Central memory CD8-positive, alpha-beta T cell (primary cell): ENCODE results near the gene TAAR2.

Source experiments
- ATAC-seq: fragments of 150-1000 bp; cut with Tn5 transposase; replicated peaks from 2 replicates; pipeline ENCODE4 v1.10.0; 2022; ENCODE audit warnings: mild to moderate bottlenecking, moderate FRiP score, moderate number of reproducible peaks; ENCODE audit not compliant: poor library complexity, severe bottlenecking; ENCODE audit errors: extremely low read depth
- DNase-seq, 2 donors: peaks; one replicate each; pipeline ENCODE4 v3.0.0; 2021; ENCODE audit warnings: low spot score in 2 of 2
- H3K27ac Mint-ChIP-seq: one replicate; pipeline ENCODE4 v1.8.0; 2022; ENCODE audit warnings: low read depth, mild to moderate bottlenecking, moderate library complexity, mixed read lengths
- H3K27me3 Mint-ChIP-seq: one replicate; pipeline ENCODE4 v1.8.0; 2022; ENCODE audit warnings: mixed read lengths
- H3K36me3 Mint-ChIP-seq: one replicate; pipeline ENCODE4 v1.8.0; 2022; ENCODE audit warnings: mild to moderate bottlenecking, moderate library complexity, mixed read lengths; ENCODE audit not compliant: insufficient read depth
- H3K4me1 Mint-ChIP-seq: one replicate; pipeline ENCODE4 v1.8.0; 2022; ENCODE audit warnings: mixed read lengths
- H3K4me3 Mint-ChIP-seq: one replicate; pipeline ENCODE4 v1.8.0; 2022; ENCODE audit warnings: mild to moderate bottlenecking, moderate library complexity, mixed read lengths
- H3K9me3 Mint-ChIP-seq: one replicate; pipeline ENCODE4 v1.8.0; 2022; ENCODE audit warnings: mixed read lengths

The TAAR2 gene, protein sequence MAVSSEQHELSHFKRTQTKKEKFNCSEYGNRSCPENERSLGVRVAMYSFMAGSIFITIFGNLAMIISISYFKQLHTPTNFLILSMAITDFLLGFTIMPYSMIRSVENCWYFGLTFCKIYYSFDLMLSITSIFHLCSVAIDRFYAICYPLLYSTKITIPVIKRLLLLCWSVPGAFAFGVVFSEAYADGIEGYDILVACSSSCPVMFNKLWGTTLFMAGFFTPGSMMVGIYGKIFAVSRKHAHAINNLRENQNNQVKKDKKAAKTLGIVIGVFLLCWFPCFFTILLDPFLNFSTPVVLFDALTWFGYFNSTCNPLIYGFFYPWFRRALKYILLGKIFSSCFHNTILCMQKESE

DNA sequence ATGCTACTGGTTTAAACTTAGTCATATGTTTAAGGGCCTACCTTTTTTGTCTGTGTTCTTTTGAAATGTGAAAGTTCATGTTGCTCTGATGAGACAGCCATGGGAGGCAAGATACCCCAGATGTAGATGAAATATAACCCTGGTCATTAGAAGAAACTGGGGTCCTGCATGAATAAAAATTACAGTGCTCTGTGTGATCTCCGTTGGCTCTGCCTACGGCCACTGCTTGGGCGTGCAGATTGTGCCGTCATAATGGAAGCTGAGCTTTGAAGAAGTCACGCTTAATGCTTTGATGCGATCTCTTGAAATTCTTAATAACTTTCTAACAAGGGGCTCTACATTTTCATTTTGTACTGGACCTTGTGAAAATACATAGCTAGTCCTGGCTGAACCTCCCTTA, at the start of gene TAAR2:
Gene TAAR2, minus strand, starts transcription at position 101 of the 400 bp plus-strand sequence. Its CDS starts 0 bp downstream, at position 101.
- Mint-ChIP-seq H3K27ac (no peak within 1 kb of the TSS), H3K9me3 (peaks cover 7% of the 10 kb centered on the region), H3K36me3 (peaks cover 2% of the 10 kb centered on the region), H3K4me1 (no peaks in the 10 kb centered on the region), H3K27me3 (peaks cover 58% of the 10 kb centered on the region), H3K4me3 (no peak within 1 kb of the TSS)
- ATAC-seq (no peak), DNase-seq (no peak)

DNA sequence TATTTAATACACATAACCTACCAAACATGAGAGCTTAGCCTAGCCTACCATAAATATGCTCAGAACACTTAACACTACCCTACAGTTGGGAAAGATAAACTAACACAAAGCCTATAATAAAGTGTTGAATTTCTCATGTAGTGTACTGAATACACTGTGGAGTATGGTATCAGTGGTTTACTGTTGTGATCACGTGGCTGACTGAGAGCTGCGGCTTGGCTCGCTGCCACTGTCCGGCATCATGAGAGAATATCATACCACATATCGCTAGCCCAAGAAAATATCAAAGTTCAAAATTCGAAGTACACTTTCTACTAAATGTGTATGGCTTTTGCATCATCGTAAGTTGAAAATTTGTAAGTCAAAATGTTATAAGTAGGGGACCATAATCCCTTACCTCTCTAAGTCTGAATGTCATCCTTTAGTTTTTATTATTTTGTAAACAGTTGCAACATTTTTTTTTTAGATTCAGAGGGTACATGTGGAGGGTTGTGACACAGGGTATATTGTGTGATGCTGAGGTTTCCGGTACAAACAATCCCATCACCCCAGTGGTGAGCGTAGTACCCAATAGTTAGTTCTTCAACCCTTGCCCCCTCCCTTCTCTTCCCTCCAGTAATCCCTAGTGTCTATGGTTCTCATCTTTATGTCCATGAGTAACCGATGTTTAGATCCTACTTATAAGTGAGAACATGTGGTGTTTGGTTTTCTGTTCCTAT, 49.5 kb upstream of the TAAR2 start:
- no peak overlapping the region for H3K4me3 Mint-ChIP-seq
- no peak overlapping the region for H3K27ac Mint-ChIP-seq
- H3K4me1 Mint-ChIP-seq: peaks cover 4% of the 10 kb centered on the region

DNA sequence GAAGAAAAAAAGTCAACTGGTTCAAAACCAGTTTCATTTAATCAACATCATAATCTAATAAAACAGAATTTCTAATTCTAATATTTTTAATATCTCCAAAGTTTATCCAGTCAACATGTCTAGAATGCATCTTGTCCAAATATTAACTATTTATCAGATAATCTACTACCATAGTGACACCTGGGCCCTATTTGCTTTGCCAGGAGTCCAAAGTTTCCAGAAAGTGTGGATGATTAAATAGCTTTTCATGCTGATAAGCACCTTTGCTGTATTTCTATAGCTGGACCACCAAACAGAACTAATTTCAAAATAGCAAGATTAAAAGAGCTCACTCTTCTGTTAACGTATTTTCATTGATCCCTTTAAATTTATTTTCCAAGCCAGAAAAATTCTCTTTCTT, 47.2 kb upstream of the TAAR2 start:
- Mint-ChIP-seq H3K4me3 (no peak overlapping the region), H3K27me3 (no peaks in the 10 kb centered on the region), H3K4me1 (peaks cover 4% of the 10 kb centered on the region), H3K27ac (no peak overlapping the region), H3K36me3 (no peaks in the 10 kb centered on the region), H3K9me3 (no peaks in the 10 kb centered on the region)
- ATAC-seq (no peak), DNase-seq (no peak)

More for the DNA sequence above, 49.5 kb upstream of the TAAR2 start:
- DNase-seq: no peak
- Mint-ChIP-seq H3K9me3 (no peaks in the 10 kb centered on the region), H3K36me3 (no peaks in the 10 kb centered on the region), H3K27me3 (peaks cover 7% of the 10 kb centered on the region)
- ATAC-seq: no peak

DNA sequence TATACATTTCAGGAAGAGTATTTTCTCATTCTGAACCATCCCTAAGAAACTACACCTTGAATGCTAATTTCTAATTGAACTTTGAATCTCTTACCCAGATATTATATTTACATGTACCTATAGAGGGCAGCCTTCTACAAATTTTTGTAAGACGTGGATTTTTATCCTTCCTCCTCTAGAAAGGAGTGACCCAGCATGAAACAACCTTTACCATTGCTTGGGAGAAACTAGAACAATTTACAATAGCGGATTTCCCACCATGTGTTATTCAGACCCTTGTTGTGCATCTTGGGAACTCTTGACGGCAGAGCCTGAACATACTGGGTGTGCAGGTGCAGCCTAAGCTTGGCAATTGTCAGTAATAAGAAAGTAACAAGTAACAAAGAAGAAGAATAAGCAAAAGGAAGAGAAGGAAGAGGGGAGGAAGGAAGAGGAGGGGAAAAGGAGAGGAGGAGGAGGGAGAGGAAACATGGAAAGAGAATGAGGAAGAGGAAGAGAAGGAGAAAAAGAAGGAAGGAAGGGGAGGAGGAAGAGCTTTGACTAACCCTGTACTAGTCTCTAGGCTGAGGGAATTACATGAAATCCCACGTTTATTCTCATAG, 45.7 kb upstream of the TAAR2 start:
- DNase-seq (no peak), ATAC-seq (peak; percentile 28)
- Mint-ChIP-seq H3K27ac (no peak overlapping the region), H3K27me3 (no peaks in the 10 kb centered on the region), H3K36me3 (no peaks in the 10 kb centered on the region), H3K4me1 (peaks cover 4% of the 10 kb centered on the region), H3K4me3 (no peak overlapping the region), H3K9me3 (no peaks in the 10 kb centered on the region)

DNA sequence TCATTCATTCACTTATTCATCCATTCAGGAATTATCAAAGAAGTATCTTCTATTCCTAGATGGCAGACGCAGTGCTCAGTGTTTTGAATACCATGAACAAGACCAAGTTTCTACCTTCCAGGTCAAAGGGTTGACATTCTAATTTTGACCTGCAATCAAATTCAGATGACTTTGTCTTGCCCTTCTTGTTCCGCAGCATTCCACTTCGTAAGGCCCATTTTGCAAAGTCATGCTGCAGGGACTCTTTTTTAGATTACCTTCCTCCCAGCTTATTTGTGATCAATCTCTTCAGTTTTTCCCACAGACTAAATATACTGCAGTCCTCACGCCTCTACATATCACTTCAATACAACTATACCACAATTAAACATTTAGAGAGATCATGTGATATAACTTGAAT, 42.0 kb upstream of the TAAR2 start:
- H3K27ac Mint-ChIP-seq: no peak overlapping the region
- DNase-seq (no peak), ATAC-seq (no peak)
- H3K4me1 Mint-ChIP-seq: peaks cover 4% of the 10 kb centered on the region
- no peaks in the 10 kb centered on the region for H3K36me3 Mint-ChIP-seq
- no peaks in the 10 kb centered on the region for H3K9me3 Mint-ChIP-seq
- H3K4me3 Mint-ChIP-seq: no peak overlapping the region
- H3K27me3 Mint-ChIP-seq: no peaks in the 10 kb centered on the region

GRCh38 chr6:132664309-132665034, 40.4 kb upstream of the TAAR2 start:
- Mint-ChIP-seq H3K4me3 (no peak overlapping the region), H3K27ac (no peak overlapping the region), H3K4me1 (no peaks in the 10 kb centered on the region), H3K36me3 (no peaks in the 10 kb centered on the region), H3K27me3 (no peaks in the 10 kb centered on the region), H3K9me3 (no peaks in the 10 kb centered on the region)
- ATAC-seq (no peak), DNase-seq (no peak)

GRCh38 chr6:132663661-132664060, 39.6 kb upstream of the TAAR2 start:
- ATAC-seq (no peak), DNase-seq (no peak)
- no peak overlapping the region for H3K4me3 Mint-ChIP-seq
- H3K27ac Mint-ChIP-seq: no peak overlapping the region
- no peaks in the 10 kb centered on the region for H3K36me3 Mint-ChIP-seq
- H3K4me1 Mint-ChIP-seq: no peaks in the 10 kb centered on the region
- no peaks in the 10 kb centered on the region for H3K27me3 Mint-ChIP-seq
- no peaks in the 10 kb centered on the region for H3K9me3 Mint-ChIP-seq

- no peaks in the 10 kb centered on the region for H3K36me3 Mint-ChIP-seq
- no peaks in the 10 kb centered on the region for H3K27me3 Mint-ChIP-seq
- ATAC-seq (no peak), DNase-seq (no peak)
- H3K27ac Mint-ChIP-seq: no peak overlapping the region
- no peaks in the 10 kb centered on the region for H3K4me1 Mint-ChIP-seq
- no peaks in the 10 kb centered on the region for H3K9me3 Mint-ChIP-seq
- H3K4me3 Mint-ChIP-seq: no peak overlapping the region
Measured at GRCh38 chr6:132661906-132662305, 37.8 kb upstream of the TAAR2 start.

DNA sequence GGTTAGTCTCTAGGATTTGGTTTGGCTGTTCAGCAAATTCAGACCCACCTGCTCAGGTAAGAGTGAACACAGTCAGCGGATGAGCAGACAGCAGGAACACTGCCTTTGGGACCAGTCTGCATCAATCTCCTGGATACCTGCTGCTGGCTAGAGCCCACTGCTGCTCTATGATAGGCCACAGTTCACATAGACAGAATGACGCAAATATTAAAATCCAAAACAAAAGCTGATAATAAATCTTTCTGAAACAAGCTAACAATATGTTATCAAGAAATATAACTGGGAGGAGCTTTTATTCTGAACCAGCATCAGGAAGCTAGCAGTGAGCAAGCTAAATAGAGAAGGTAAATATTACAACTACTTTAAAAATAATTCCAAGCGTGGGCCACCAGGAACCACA, 35.0 kb upstream of the TAAR2 start, which contains the start of gene TAAR1:
Gene TAAR1, minus strand, starts transcription at position 101 of the 400 bp plus-strand sequence. CDS start 13,179 bp downstream, outside the sequence.
- H3K9me3 Mint-ChIP-seq: no peaks in the 10 kb centered on the region
- no peak for ATAC-seq
- no peak for DNase-seq
- H3K27me3 Mint-ChIP-seq: no peaks in the 10 kb centered on the region
- no peak within 1 kb of the TSS for H3K4me3 Mint-ChIP-seq
- no peaks in the 10 kb centered on the region for H3K4me1 Mint-ChIP-seq
- H3K27ac Mint-ChIP-seq: no peak within 1 kb of the TSS
- H3K36me3 Mint-ChIP-seq: no peaks in the 10 kb centered on the region

GRCh38 chr6:132651062-132651461, 27.0 kb upstream of the TAAR2 start:
- ATAC-seq (no peak), DNase-seq (no peak)
- Mint-ChIP-seq H3K4me3 (no peak overlapping the region), H3K36me3 (no peaks in the 10 kb centered on the region), H3K4me1 (peaks cover 6% of the 10 kb centered on the region), H3K27ac (no peak overlapping the region), H3K9me3 (no peaks in the 10 kb centered on the region), H3K27me3 (no peaks in the 10 kb centered on the region)

DNA sequence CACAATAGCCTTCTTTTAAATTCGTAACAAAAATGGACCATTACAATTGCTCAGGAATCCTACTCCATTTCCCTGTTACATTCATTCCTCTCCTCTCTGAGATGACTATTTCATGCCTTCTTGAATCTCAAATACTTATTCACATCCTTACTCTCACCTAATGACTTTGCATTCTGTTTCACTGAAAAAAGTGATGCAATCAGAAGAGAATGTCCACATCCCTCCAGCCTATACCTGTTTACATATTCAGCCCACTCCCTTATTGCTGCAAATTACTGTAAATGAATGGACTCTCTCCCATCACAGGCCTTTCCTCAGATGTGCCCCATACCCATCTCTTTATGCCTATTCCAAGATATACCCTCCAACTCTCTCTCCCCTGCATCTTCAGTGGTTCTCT, 26.4 kb upstream of the TAAR2 start:
- Mint-ChIP-seq H3K4me3 (no peak overlapping the region), H3K36me3 (no peaks in the 10 kb centered on the region), H3K4me1 (peaks cover 6% of the 10 kb centered on the region), H3K27me3 (no peaks in the 10 kb centered on the region), H3K9me3 (no peaks in the 10 kb centered on the region), H3K27ac (no peak overlapping the region)
- DNase-seq: no peak
- no peak for ATAC-seq

- Mint-ChIP-seq H3K27me3 (no peaks in the 10 kb centered on the region), H3K9me3 (no peaks in the 10 kb centered on the region), H3K4me3 (no peak overlapping the region), H3K4me1 (peaks cover 6% of the 10 kb centered on the region), H3K36me3 (no peaks in the 10 kb centered on the region), H3K27ac (no peak overlapping the region)
- DNase-seq: no peak
- ATAC-seq: no peak
Measured at GRCh38 chr6:132648828-132649227, 24.8 kb upstream of the TAAR2 start.
